Measurements from ENCODE around the gene CRISP2. TPM values are rescaled to one million over a fixed set of nuclear protein-coding genes. Genes with fewer than 3 reads are reported as not detected.

The CRISP2 gene
- total RNA-seq, 1 donor from 2014 or later = not detected

- no peak overlapping the region for H3K4me3 Mint-ChIP-seq (ENCODE audit: unreplicated experiment)
- no peak for TF ChIP-seq CTCF (IDR thresholded peaks at IDR 0.05)
- DNase-seq (ENCODE audit: extremely low spot score, unreplicated experiment) = no peak
- no peaks in the 10 kb centered on the region for H3K4me1 Mint-ChIP-seq (ENCODE audit: unreplicated experiment)
- H3K36me3 Mint-ChIP-seq (ENCODE audit: unreplicated experiment) = no peaks in the 10 kb centered on the region
- H3K9me3 Mint-ChIP-seq (ENCODE audit: unreplicated experiment) = no peaks in the 10 kb centered on the region
- H3K27ac Mint-ChIP-seq (ENCODE audit: unreplicated experiment) = no peak overlapping the region
- H3K27me3 Mint-ChIP-seq (ENCODE audit: unreplicated experiment) = peaks cover 4% of the 10 kb centered on the region
Measured at GRCh38 chr6:49645139-49645538, 68.2 kb downstream of the CRISP2 start.

Other genes starting within 250 kb of the CRISP2 start
- not detected in 2 replicates for gene GLYATL3, start 213.6 kb downstream of the CRISP2 start, total RNA-seq
- gene C6orf141, start 162.9 kb downstream of the CRISP2 start, total RNA-seq = not detected in 2 replicates
- not detected in 2 replicates for gene RHAG, start 76.7 kb downstream of the CRISP2 start, total RNA-seq
- not detected in 2 replicates for gene CRISP3, start 30.8 kb upstream of the CRISP2 start, total RNA-seq
- not detected in 2 replicates for gene PGK2, start 73.7 kb upstream of the CRISP2 start, total RNA-seq
- gene CRISP1, start 153.0 kb upstream of the CRISP2 start, total RNA-seq = not detected in 2 replicates